H1 (cell line): ENCODE measurements around the gene IFNA7. TPM values are rescaled to one million over a fixed set of nuclear protein-coding genes. Genes with fewer than 3 reads are reported as not detected.
"Not testable (repeated sequence)": the region's sequence is repeated elsewhere in the genome, so short reads cannot be mapped to it uniquely, and the experiment has no call there.

Experiments used
- CTCF ChIA-PET: fragments of 300-600 bp; sonication (Branson Sonifier 250); formaldehyde crosslinking; loops from one replicate; lab custom pipeline; 2021; ENCODE audit not compliant: partially characterized antibody; lab: Charles Lee
- POLR2A ChIA-PET: fragments of 300-600 bp; sonication (Branson Sonifier 250); formaldehyde crosslinking; loops from one replicate; lab custom pipeline; 2021; ENCODE audit warnings: inconsistent platforms; ENCODE audit not compliant: partially characterized antibody; lab: Charles Lee
- DNase-seq, 2 experiments: peaks; one replicate each; pipeline versions ENCODE4 v3.0.0 to v3.0.0-alpha.2; 2010 to 2022; ENCODE audit warnings: low spot score in 2 of 2, low read depth in 1 of 2, mixed read lengths in 1 of 2
- FAIRE-seq: peaks from 2 replicates; lab custom pipeline; 2011; peaks lifted over from hg19 to GRCh38; lab: Jason Lieb, UNC
- H2AFZ ChIP-seq: 2 replicates; pipeline ENCODE4 v1.8.1; 2012; ENCODE audit warnings: low read length, inconsistent platforms
- H2AK5ac ChIP-seq: 2 replicates; pipeline ENCODE4 v1.6.1; 2013; ENCODE audit warnings: low read depth, low read length
- H2BK120ac ChIP-seq: replicated peaks from 2 replicates; pipeline ENCODE3; 2013; ENCODE audit warnings: low read depth, low read length, inconsistent platforms
- H2BK12ac ChIP-seq: 2 replicates; pipeline ENCODE4 v1.6.1; 2013; ENCODE audit warnings: low read depth, low read length
- H2BK15ac ChIP-seq: 2 replicates; pipeline ENCODE4 v1.6.1; 2013; ENCODE audit warnings: low read length
- H2BK20ac ChIP-seq: 2 replicates; pipeline ENCODE4 v1.6.1; 2013; ENCODE audit warnings: low read length
- H2BK5ac ChIP-seq: 2 replicates; pipeline ENCODE4 v1.6.1; 2013; ENCODE audit warnings: low read depth, low read length
- H3K14ac ChIP-seq: 2 replicates; pipeline ENCODE4 v1.6.1; 2013; ENCODE audit warnings: inconsistent platforms; ENCODE audit not compliant: insufficient read length
- H3K18ac ChIP-seq: 2 replicates; pipeline ENCODE4 v1.6.1; 2013; ENCODE audit warnings: low read length; ENCODE audit errors: extremely low read depth
- H3K23ac ChIP-seq: 2 replicates; pipeline ENCODE4 v1.6.1; 2013; ENCODE audit warnings: inconsistent platforms; ENCODE audit not compliant: insufficient read length
- H3K23me2 ChIP-seq: 2 replicates; pipeline ENCODE4 v1.6.1; 2013; ENCODE audit warnings: low read depth, low read length
- H3K27ac ChIP-seq: 2 replicates; pipeline ENCODE4 v1.6.1; 2011; ENCODE audit warnings: low read depth, low read length, inconsistent platforms
- H3K27me3 ChIP-seq, 4 experiments: replicated peaks in 1 of 4; 1 replicate in 1 of 4; 2 replicates in 3 of 4; pipeline versions ENCODE4 v1.6.1 to v1.8.1; 2011 to 2013; ENCODE audit warnings: low read length in 3 of 4, mild to moderate bottlenecking in 3 of 4, inconsistent platforms in 2 of 4, mixed read lengths in 2 of 4, moderate library complexity in 1 of 4; ENCODE audit not compliant: control insufficient read depth in 3 of 4, insufficient read depth in 3 of 4; ENCODE audit errors: extremely low read depth in 1 of 4
- H3K36me3 ChIP-seq, 4 experiments: 2 replicates each; pipeline versions ENCODE4 v1.6.1 to v1.8.1; 2011 to 2013; ENCODE audit warnings: mild to moderate bottlenecking in 4 of 4, low read length in 3 of 4, moderate library complexity in 2 of 4, control low read depth in 1 of 4, inconsistent platforms in 1 of 4; ENCODE audit not compliant: insufficient read depth in 4 of 4, control insufficient read depth in 2 of 4
- H3K4ac ChIP-seq: replicated peaks from 2 replicates; pipeline ENCODE3; 2013; ENCODE audit warnings: low read length, low read depth, mixed read lengths, inconsistent platforms; ENCODE audit not compliant: insufficient read length
- H3K4me1 ChIP-seq, 4 experiments: replicated peaks in 1 of 4; 1 replicate in 1 of 4; 2 replicates in 3 of 4; pipeline versions ENCODE4 v1.6.1 to v1.8.1; 2011 to 2013; ENCODE audit warnings: low read length in 3 of 4, inconsistent platforms in 2 of 4, mixed read lengths in 1 of 4; ENCODE audit not compliant: insufficient read depth in 4 of 4, control insufficient read depth in 3 of 4
- H3K4me2 ChIP-seq, 2 experiments: 2 replicates each; pipeline versions ENCODE4 v1.6.1 to v1.8.1; 2011 to 2013; ENCODE audit warnings: low read depth in 2 of 2, low read length in 2 of 2, control low read depth in 1 of 2, inconsistent platforms in 1 of 2, mild to moderate bottlenecking in 1 of 2; ENCODE audit not compliant: insufficient read depth in 1 of 2
- H3K4me3 ChIP-seq, 4 experiments: fragments of 200-600, 300-600 bp in 1 of 4; sonication (generic), shearing (Covaris generic), sonication (Bioruptor Twin) in 1 of 4; 2 replicates each; pipeline versions ENCODE4 v1.5.1 to v1.8.1; 2011 to 2016; ENCODE audit warnings: low read length in 4 of 4, low read depth in 3 of 4, control low read depth in 2 of 4, inconsistent platforms in 2 of 4, mild to moderate bottlenecking in 2 of 4, mixed read lengths in 1 of 4, moderate library complexity in 1 of 4; ENCODE audit not compliant: insufficient read depth in 2 of 4; ENCODE audit errors: extremely low read depth in 1 of 4
- H3K56ac ChIP-seq: replicated peaks from 2 replicates; pipeline ENCODE3; 2013; ENCODE audit warnings: low read depth, mild to moderate bottlenecking, mixed read lengths, low read length, inconsistent platforms; ENCODE audit not compliant: insufficient read length
- H3K79me1 ChIP-seq: 2 replicates; pipeline ENCODE4 v1.6.1; 2013; ENCODE audit warnings: low read depth, low read length, control low read depth
- H3K79me2 ChIP-seq, 2 experiments: 2 replicates each; pipeline versions ENCODE4 v1.6.1 to v1.8.1; 2012 to 2013; ENCODE audit warnings: low read length in 2 of 2, mild to moderate bottlenecking in 2 of 2, inconsistent platforms in 1 of 2; ENCODE audit not compliant: insufficient read depth in 2 of 2, control insufficient read depth in 1 of 2
- H3K9ac ChIP-seq, 4 experiments: replicated peaks in 1 of 4; 1 replicate in 1 of 4; 2 replicates in 3 of 4; pipeline versions ENCODE4 v1.6.1 to v1.8.1; 2011 to 2013; ENCODE audit warnings: low read depth in 3 of 4, low read length in 3 of 4, control low read depth in 2 of 4, mild to moderate bottlenecking in 2 of 4, moderate library complexity in 2 of 4, inconsistent platforms in 1 of 4; ENCODE audit errors: extremely low read depth in 1 of 4
- H3K9me3 ChIP-seq, 2 experiments: 2 replicates each; pipeline versions ENCODE4 v1.6.1 to v1.8.1; 2012 to 2013; ENCODE audit warnings: mild to moderate bottlenecking in 2 of 2, moderate library complexity in 2 of 2, control low read depth in 1 of 2, inconsistent platforms in 1 of 2, low read depth in 1 of 2, low read length in 1 of 2, mixed read lengths in 1 of 2; ENCODE audit not compliant: insufficient read depth in 2 of 2
- H4K20me1 ChIP-seq, 2 experiments: replicated peaks in 1 of 2; 2 replicates each; pipeline versions ENCODE3 to v1.8.1; 2011 to 2013; ENCODE audit warnings: inconsistent platforms in 2 of 2, low read length in 2 of 2, mild to moderate bottlenecking in 1 of 2; ENCODE audit not compliant: insufficient read depth in 2 of 2, control insufficient read depth in 1 of 2
- H4K5ac ChIP-seq: 2 replicates; pipeline ENCODE4 v1.6.1; 2013; ENCODE audit warnings: low read length, low read depth, mixed read lengths, inconsistent platforms; ENCODE audit not compliant: insufficient read length
- H4K8ac ChIP-seq: 2 replicates; pipeline ENCODE4 v1.8.0; 2013; ENCODE audit warnings: mild to moderate bottlenecking, moderate library complexity, low read length, inconsistent platforms; ENCODE audit not compliant: insufficient read depth; ENCODE audit errors: extremely low read depth
- H4K91ac ChIP-seq: replicated peaks from 2 replicates; pipeline ENCODE3; 2013; ENCODE audit warnings: low read length, mixed read lengths, inconsistent platforms; ENCODE audit not compliant: insufficient read length
- WGBS, 2 experiments: shearing (Covaris generic) in 1 of 2; methylation state at CpG; one replicate each; pipeline versions ENCODE4 v1.1.6 to v1.1.7; 2013 to 2015; ENCODE audit warnings: low lambda C conversion rate in 2 of 2, mixed read lengths in 2 of 2, inconsistent platforms in 1 of 2, low coverage in 1 of 2, missing lambda C conversion rate in 1 of 2; ENCODE audit not compliant: insufficient replicate concordance in 2 of 2, insufficient coverage in 1 of 2, insufficient read length in 1 of 2; ENCODE audit errors: extremely low coverage in 1 of 2, missing lambda C conversion rate in 1 of 2; 5-methylcytosine and 5-hydroxymethylcytosine counted together
- polyA plus RNA-seq, 7 experiments: library from polyadenylated mRNA; depleted of rRNA in 3 of 7; stranded (reverse) in 5 of 7; unstranded in 2 of 7; fragments of >200 nt in 5 of 7; fragments of 200-250 nt in 2 of 7; gene quantifications; 1 replicate in 5 of 7; 2 replicates in 1 of 7; 4 replicates in 1 of 7; pipeline versions ENCODE4 v1.2.1 to v1.2.3, GENCODE V29; 2011 to 2013; ENCODE audit warnings: missing spikeins in 2 of 7, mixed read lengths in 2 of 7
- total RNA-seq: library from RNA; stranded (reverse); fragmentation: NEBNext Ultra II Directional; extraction: Animal tissue kit (Norgen Biotek cat#: 25700); gene quantifications from 2 replicates; pipeline ENCODE4 v1.2.1, GENCODE V29; 2021

Gene IFNA7
- total and polyA plus RNA-seq, 2 of the 8 experiments (the other 6 are each of a cell fraction or from before 2014, with no cell fraction given) = not detected

GRCh38 chr9:21236360-21236714 lies 34.3 kb upstream of the IFNA7 start:
- H3K79me2 ChIP-seq, H2BK120ac ChIP-seq, H4K8ac ChIP-seq, H3K4me3 ChIP-seq, H3K4me1 ChIP-seq, H3K27ac ChIP-seq, H2BK12ac ChIP-seq, FAIRE-seq, H2BK20ac ChIP-seq, H3K9ac ChIP-seq, H4K5ac ChIP-seq, H3K79me1 ChIP-seq, H3K36me3 ChIP-seq, H2AK5ac ChIP-seq, H2BK15ac ChIP-seq, H2BK5ac ChIP-seq, H3K18ac ChIP-seq, H3K4me2 ChIP-seq, H3K27me3 ChIP-seq, POLR2A ChIA-PET, H3K56ac ChIP-seq, H3K4ac ChIP-seq, H4K91ac ChIP-seq, H4K20me1 ChIP-seq, H3K23ac ChIP-seq, H3K14ac ChIP-seq, H3K9me3 ChIP-seq, H3K23me2 ChIP-seq, H2AFZ ChIP-seq, DNase-seq: not testable (repeated sequence)
- 26% methylated on average over 1 of the region's 1 CpG; no CpG with 5 or more reads in 1 of the 2 experiments for WGBS, 2 experiments
- CTCF ChIA-PET = interaction anchor here (0.5 to 3.0 kb wide), 32 partner anchors 14 to 575 kb away, joined by 3 to 31 read pairs (median 4); no protein-coding TSS in a partner anchor
